IPS-20b (cell line): ENCODE measurements around the gene ADH5.

Source experiments
- H3K27ac ChIP-seq: one replicate; pipeline ENCODE4 v1.5.1; 2013; ENCODE audit warnings: low read length
- H3K27me3 ChIP-seq: 2 replicates; pipeline ENCODE4 v1.6.1; 2013; ENCODE audit warnings: mild to moderate bottlenecking, low read length, inconsistent platforms; ENCODE audit not compliant: insufficient read depth
- H3K36me3 ChIP-seq: 2 replicates; pipeline ENCODE4 v1.6.1; 2013; ENCODE audit warnings: low read depth, mild to moderate bottlenecking, inconsistent platforms, low read length, moderate library complexity; ENCODE audit not compliant: insufficient read depth
- H3K4me1 ChIP-seq: 2 replicates; pipeline ENCODE4 v1.6.1; 2013; ENCODE audit warnings: mild to moderate bottlenecking, control low read depth, inconsistent platforms, low read length, moderate library complexity; ENCODE audit not compliant: insufficient read depth
- H3K4me3 ChIP-seq: 2 replicates; pipeline ENCODE4 v1.5.1; 2013; ENCODE audit warnings: mild to moderate bottlenecking, low read length, inconsistent platforms
- H3K9ac ChIP-seq: 2 replicates; pipeline ENCODE4 v1.6.1; 2013; ENCODE audit warnings: low read depth, mild to moderate bottlenecking, inconsistent platforms, low read length, moderate library complexity
- H3K9me3 ChIP-seq: 2 replicates; pipeline ENCODE4 v1.6.1; 2013; ENCODE audit warnings: mild to moderate bottlenecking, low read depth, low read length, inconsistent platforms; ENCODE audit not compliant: insufficient read depth

Gene ADH5

DNA sequence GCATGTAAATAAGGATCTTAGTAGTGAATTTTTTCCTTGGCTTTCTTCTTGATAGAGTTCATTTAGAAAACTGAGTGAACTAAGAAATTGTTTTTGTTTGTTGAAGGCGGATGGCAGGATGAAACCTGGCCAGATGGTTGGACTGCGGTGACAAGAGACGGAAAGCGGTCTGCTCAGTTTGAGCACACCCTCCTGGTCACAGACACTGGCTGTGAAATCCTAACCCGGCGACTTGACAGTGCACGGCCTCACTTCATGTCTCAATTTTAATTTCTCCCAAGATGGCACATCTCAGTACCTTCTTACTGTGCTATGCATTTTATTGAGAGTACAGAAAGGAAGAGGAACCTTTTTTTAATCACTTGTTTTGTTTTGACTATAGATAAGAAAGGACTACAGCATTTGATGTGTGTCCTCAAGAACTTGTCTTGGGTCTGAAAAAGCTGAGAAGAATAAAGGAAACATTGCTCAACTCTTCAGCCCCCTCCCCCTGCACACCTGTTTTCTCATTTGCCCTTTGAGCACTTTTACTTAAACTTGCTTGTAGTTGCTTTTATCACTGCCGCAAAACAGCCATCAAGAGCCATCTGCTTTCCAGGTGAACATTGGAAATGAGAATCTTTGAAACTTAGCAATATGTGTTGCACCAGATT is 27.4 kb downstream of the ADH5 start:
- Histone ChIP-seq H3K4me3 (no peak overlapping the region), H3K4me1 (no peaks in the 10 kb centered on the region; the same call in 1 of the 2 replicates), H3K27me3 (no peaks in the 10 kb centered on the region), H3K27ac (no peak overlapping the region), H3K36me3 (peaks cover 69% of the 10 kb centered on the region), H3K9me3 (no peaks in the 10 kb centered on the region), H3K9ac (no peak overlapping the region)

DNA sequence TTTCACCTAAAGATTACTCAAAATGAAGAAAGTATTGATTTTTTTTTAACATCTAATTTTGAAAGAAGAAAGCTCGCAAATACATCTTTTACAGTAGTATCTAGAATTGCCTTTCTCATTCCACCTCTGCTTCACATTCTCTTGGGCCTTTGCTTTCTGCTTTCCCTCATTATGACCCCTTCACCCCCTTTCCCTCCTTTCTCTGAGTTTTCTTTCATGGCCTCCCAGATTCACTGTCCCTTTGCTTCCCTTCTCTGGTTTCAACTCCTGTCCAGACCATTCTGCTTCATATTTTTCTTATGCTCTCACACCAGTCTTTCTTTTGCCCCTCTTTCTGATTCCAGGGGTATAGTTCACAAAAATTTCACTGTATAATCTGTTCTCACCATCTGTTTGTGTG is 29.0 kb downstream of the ADH5 start:
- H3K27me3 ChIP-seq: no peaks in the 10 kb centered on the region
- H3K9me3 ChIP-seq: no peaks in the 10 kb centered on the region
- peaks cover 67% of the 10 kb centered on the region for H3K36me3 ChIP-seq
- H3K9ac ChIP-seq: no peak overlapping the region
- peaks cover 2% of the 10 kb centered on the region for H3K4me1 ChIP-seq
- H3K27ac ChIP-seq: no peak overlapping the region
- H3K4me3 ChIP-seq: no peak overlapping the region

GRCh38 chr4:99058228-99058627 is 30.4 kb downstream of the ADH5 start:
- no peaks in the 10 kb centered on the region for H3K27me3 ChIP-seq
- no peak overlapping the region for H3K27ac ChIP-seq
- peaks cover 72% of the 10 kb centered on the region for H3K36me3 ChIP-seq
- H3K4me1 ChIP-seq: peaks cover 2% of the 10 kb centered on the region
- no peak overlapping the region for H3K9ac ChIP-seq
- H3K4me3 ChIP-seq: no peak overlapping the region
- no peaks in the 10 kb centered on the region for H3K9me3 ChIP-seq

- H3K4me3 ChIP-seq: no peak overlapping the region
- no peak overlapping the region for H3K27ac ChIP-seq
- no peaks in the 10 kb centered on the region for H3K9me3 ChIP-seq
- H3K36me3 ChIP-seq: peaks cover 78% of the 10 kb centered on the region
- no peaks in the 10 kb centered on the region for H3K27me3 ChIP-seq
- no peak overlapping the region for H3K9ac ChIP-seq
- H3K4me1 ChIP-seq: peaks cover 2% of the 10 kb centered on the region
Observed at GRCh38 chr4:99054428-99054994, 34.1 kb downstream of the ADH5 start.

GRCh38 chr4:99052902-99053301 is 35.7 kb downstream of the ADH5 start:
- Histone ChIP-seq H3K36me3 (peaks cover 78% of the 10 kb centered on the region), H3K9me3 (no peaks in the 10 kb centered on the region), H3K9ac (no peak overlapping the region), H3K27me3 (no peaks in the 10 kb centered on the region), H3K27ac (no peak overlapping the region), H3K4me1 (peaks cover 2% of the 10 kb centered on the region; the same call in 1 of the 2 replicates), H3K4me3 (no peak overlapping the region)

- no peaks in the 10 kb centered on the region for H3K9me3 ChIP-seq
Observed at GRCh38 chr4:99047710-99048109, 40.9 kb downstream of the ADH5 start.

GRCh38 chr4:99043346-99043745 is 45.2 kb downstream of the ADH5 start:
- Histone ChIP-seq H3K4me1 (no peaks in the 10 kb centered on the region), H3K9me3 (no peaks in the 10 kb centered on the region), H3K9ac (no peak overlapping the region), H3K4me3 (no peak overlapping the region), H3K27me3 (no peaks in the 10 kb centered on the region), H3K27ac (no peak overlapping the region), H3K36me3 (peaks cover 78% of the 10 kb centered on the region)

More at GRCh38 chr4:99047710-99048109, 40.9 kb downstream of the ADH5 start:
- no peaks in the 10 kb centered on the region for H3K27me3 ChIP-seq
- H3K4me1 ChIP-seq: no peaks in the 10 kb centered on the region
- H3K4me3 ChIP-seq: no peak overlapping the region
- H3K27ac ChIP-seq: no peak overlapping the region
- peaks cover 92% of the 10 kb centered on the region for H3K36me3 ChIP-seq
- no peak overlapping the region for H3K9ac ChIP-seq

- Histone ChIP-seq H3K36me3 (peaks cover 55% of the 10 kb centered on the region), H3K27me3 (no peaks in the 10 kb centered on the region), H3K4me1 (no peaks in the 10 kb centered on the region), H3K9ac (no peak overlapping the region), H3K27ac (no peak overlapping the region), H3K9me3 (peaks cover 5% of the 10 kb centered on the region; the same call in 1 of the 2 replicates), H3K4me3 (no peak overlapping the region; the same call in 1 of the 2 replicates)
Observed at GRCh38 chr4:99038213-99038612, 50.4 kb downstream of the ADH5 start.

- Histone ChIP-seq H3K27me3 (no peaks in the 10 kb centered on the region), H3K9me3 (peaks cover 5% of the 10 kb centered on the region; the same call in 1 of the 2 replicates), H3K27ac (no peak overlapping the region), H3K4me1 (peaks cover 6% of the 10 kb centered on the region), H3K36me3 (peaks cover 56% of the 10 kb centered on the region), H3K4me3 (no peak overlapping the region), H3K9ac (no peak overlapping the region)
Observed at GRCh38 chr4:99033956-99034355, 54.6 kb downstream of the ADH5 start.

- Histone ChIP-seq H3K27me3 (no peaks in the 10 kb centered on the region), H3K9ac (no peak overlapping the region), H3K4me3 (no peak overlapping the region), H3K9me3 (no peaks in the 10 kb centered on the region), H3K36me3 (peaks cover 41% of the 10 kb centered on the region), H3K27ac (no peak overlapping the region), H3K4me1 (peaks cover 20% of the 10 kb centered on the region)
Observed at GRCh38 chr4:99029852-99030251, 58.7 kb downstream of the ADH5 start.

DNA sequence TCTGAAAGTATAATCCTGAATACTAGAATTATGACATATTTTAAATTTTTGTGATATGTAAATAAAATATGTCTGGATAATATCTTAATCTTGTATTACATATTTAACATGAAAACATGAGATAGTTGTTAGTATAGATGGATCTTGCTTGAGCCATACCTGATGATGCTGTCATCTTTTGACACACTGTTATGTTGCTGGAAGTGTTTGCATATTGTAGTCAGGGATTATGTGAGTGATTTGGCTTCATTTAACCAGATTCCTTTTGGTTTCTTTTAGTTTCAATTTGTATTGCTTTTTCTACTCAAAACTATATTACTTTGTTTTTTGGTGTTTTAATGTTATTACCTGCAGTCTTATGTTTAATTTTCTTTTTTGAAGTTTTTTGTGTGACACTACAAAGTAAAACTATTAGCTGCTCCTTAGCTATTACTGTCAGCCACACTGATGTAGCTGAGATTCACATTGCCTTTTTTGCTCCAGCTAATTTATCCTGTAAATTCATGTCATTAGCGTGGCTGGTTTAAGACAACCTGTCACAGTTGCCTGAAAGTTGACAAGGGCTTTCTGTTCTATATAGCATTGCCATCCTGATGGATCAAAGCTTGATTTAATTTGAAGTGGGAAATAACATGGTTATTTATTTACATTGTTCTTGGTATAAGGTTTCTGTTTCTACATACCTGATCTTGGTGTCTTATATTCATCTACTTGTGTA is 59.4 kb downstream of the ADH5 start:
- Histone ChIP-seq H3K4me1 (peaks cover 27% of the 10 kb centered on the region), H3K9me3 (no peaks in the 10 kb centered on the region), H3K27ac (no peak overlapping the region), H3K27me3 (no peaks in the 10 kb centered on the region), H3K9ac (no peak overlapping the region), H3K36me3 (peaks cover 34% of the 10 kb centered on the region), H3K4me3 (no peak overlapping the region)

GRCh38 chr4:99028187-99028586 is 60.4 kb downstream of the ADH5 start:
- Histone ChIP-seq H3K4me3 (no peak overlapping the region), H3K9ac (no peak overlapping the region), H3K4me1 (peaks cover 35% of the 10 kb centered on the region), H3K27ac (no peak overlapping the region), H3K9me3 (no peaks in the 10 kb centered on the region), H3K27me3 (no peaks in the 10 kb centered on the region), H3K36me3 (peaks cover 30% of the 10 kb centered on the region)
